HG03135 (cell line): ENCODE measurements around the gene ASCL2.

Experiments
- ATAC-seq: cut with Tn5 transposase; IDR thresholded peaks from one replicate; pipeline ENCODE4 v1.9.1; 2021; ENCODE audit warnings: mild to moderate bottlenecking, moderate library complexity; ENCODE audit not compliant: unreplicated experiment

Gene ASCL2

GRCh38 chr11:2309251-2310072, 39.1 kb upstream of the ASCL2 start:
- no peak for ATAC-seq

GRCh38 chr11:2308713-2309112, 38.3 kb upstream of the ASCL2 start:
- no peak for ATAC-seq

- ATAC-seq, result no peak
Observed at GRCh38 chr11:2307501-2308331, 37.3 kb upstream of the ASCL2 start.

GRCh38 chr11:2306877-2307500, 36.6 kb upstream of the ASCL2 start:
- ATAC-seq, result no peak

- no peak for ATAC-seq
Observed at GRCh38 chr11:2306452-2306823, 36.0 kb upstream of the ASCL2 start.

- ATAC-seq, result no peak
Observed at GRCh38 chr11:2305788-2306451, 35.5 kb upstream of the ASCL2 start.

GRCh38 chr11:2305140-2305778, 34.9 kb upstream of the ASCL2 start:
- ATAC-seq, result no peak

- ATAC-seq, result no peak
Observed at GRCh38 chr11:2304506-2305139, 34.2 kb upstream of the ASCL2 start.

GRCh38 chr11:2303627-2304505, 33.5 kb upstream of the ASCL2 start:
- ATAC-seq, result no peak

- ATAC-seq, result no peak
Observed at GRCh38 chr11:2302896-2303626, 32.7 kb upstream of the ASCL2 start.

- no peak for ATAC-seq
Observed at GRCh38 chr11:2302306-2302895, 32.0 kb upstream of the ASCL2 start.

GRCh38 chr11:2301631-2302305, 31.4 kb upstream of the ASCL2 start, which contains the start of the genes C11orf21 and TSPAN32:
C11orf21 (minus strand) TSS chr11:2301918; CDS start chr11:2301808, 110 bp downstream.
TSPAN32 (plus strand) TSS chr11:2302013; CDS start chr11:2302150, 137 bp downstream.
- no peak for ATAC-seq

GRCh38 chr11:2300936-2301630, 30.7 kb upstream of the ASCL2 start:
- ATAC-seq, result no peak

GRCh38 chr11:2300290-2300935, 30.0 kb upstream of the ASCL2 start:
- no peak for ATAC-seq

GRCh38 chr11:2299773-2300172, 29.4 kb upstream of the ASCL2 start:
- ATAC-seq, result no peak
